Activated CD8-positive, alpha-beta memory T cell treated with anti-CD3 and anti-CD28 coated beads for 24 hours (primary cell): ENCODE results near the gene EPHB2.
A peak's percentile ranks its signal among the peaks of the same experiment; 100 is the strongest.
"Not testable (repeated sequence)": the region's sequence is repeated elsewhere in the genome, so short reads cannot be mapped to it uniquely, and the experiment has no call there.

Experiments
- DNase-seq: peaks from one replicate; pipeline ENCODE4 v3.0.0-alpha.2; 2020

The EPHB2 gene

GRCh38 chr1:22920734-22921451 lies 210.3 kb downstream of the EPHB2 start:
- no peak for DNase-seq

- DNase-seq, result no peak
Observed at GRCh38 chr1:22921452-22922126, 210.9 kb downstream of the EPHB2 start.

GRCh38 chr1:22922640-22923039 lies 212.0 kb downstream of the EPHB2 start:
- DNase-seq, result no peak

- no peak for DNase-seq
Observed at GRCh38 chr1:22925111-22925510, 214.5 kb downstream of the EPHB2 start.

GRCh38 chr1:22930240-22930912 lies 219.7 kb downstream of the EPHB2 start:
- peak; percentile 60 for DNase-seq

- DNase-seq, result no peak
Observed at GRCh38 chr1:22932803-22933470, 222.3 kb downstream of the EPHB2 start.

- no peak for DNase-seq
Observed at GRCh38 chr1:22935433-22935832, 224.8 kb downstream of the EPHB2 start.

- no peak for DNase-seq
Observed at GRCh38 chr1:22936681-22937080, 226.0 kb downstream of the EPHB2 start.

GRCh38 chr1:22941257-22941656 lies 230.6 kb downstream of the EPHB2 start:
- no peak for DNase-seq

GRCh38 chr1:22944346-22945055 lies 233.9 kb downstream of the EPHB2 start:
- no peak for DNase-seq

- DNase-seq, result not testable (repeated sequence)
Observed at GRCh38 chr1:22945171-22945570, 234.5 kb downstream of the EPHB2 start.

- no peak for DNase-seq
Observed at GRCh38 chr1:22949822-22950331, 239.2 kb downstream of the EPHB2 start.

- no peak for DNase-seq
Observed at GRCh38 chr1:22951796-22952195, 241.2 kb downstream of the EPHB2 start.

GRCh38 chr1:22952694-22953056 lies 242.0 kb downstream of the EPHB2 start:
- DNase-seq, result no peak

- peak; percentile 47 for DNase-seq
Observed at GRCh38 chr1:22953057-22953739, 242.6 kb downstream of the EPHB2 start.

- DNase-seq, result peak; percentile 44
Observed at GRCh38 chr1:22953740-22954141, 243.1 kb downstream of the EPHB2 start.

- DNase-seq, result peak; percentile 32
Observed at GRCh38 chr1:22955146-22955545, 244.5 kb downstream of the EPHB2 start.

GRCh38 chr1:22957066-22957465 lies 246.4 kb downstream of the EPHB2 start:
- DNase-seq, result no peak

GRCh38 chr1:22958556-22958955 lies 247.9 kb downstream of the EPHB2 start:
- DNase-seq, result peak; percentile 47

GRCh38 chr1:22959545-22960360 lies 249.1 kb downstream of the EPHB2 start:
- DNase-seq, result peak; percentile 48

GRCh38 chr1:22962558-22962957 lies 251.9 kb downstream of the EPHB2 start:
- no peak for DNase-seq
